HG02970 (cell line): ENCODE data around the gene PHF21A.

Experiments used
- ATAC-seq: cut with Tn5 transposase; IDR thresholded peaks from one replicate; pipeline ENCODE4 v1.9.1; 2021; ENCODE audit warnings: mild to moderate bottlenecking, moderate library complexity, moderate number of reproducible peaks; ENCODE audit not compliant: unreplicated experiment, low FRiP score

Gene PHF21A

GRCh38 chr11:46099963-46100316, 21.3 kb downstream of the PHF21A start:
- no peak for ATAC-seq

DNA sequence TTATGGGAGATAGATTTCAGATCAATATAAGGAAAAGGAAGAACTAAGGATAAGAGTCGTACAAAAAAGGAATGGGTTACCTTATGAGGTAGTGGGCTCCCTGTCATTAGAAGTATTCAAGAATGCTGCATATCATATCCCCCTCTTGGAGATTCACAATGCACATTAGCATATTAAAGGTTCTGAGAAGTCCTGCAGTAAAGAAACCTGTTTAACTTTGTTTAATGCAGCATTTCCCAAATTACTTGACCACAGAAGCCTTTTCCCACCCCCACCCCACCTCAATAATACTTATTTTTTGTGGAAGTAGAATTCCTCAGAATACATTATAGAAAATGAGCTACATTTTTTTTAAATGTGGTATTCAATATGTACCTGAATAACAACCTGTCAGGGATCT, 30.9 kb downstream of the PHF21A start:
- no peak for ATAC-seq

GRCh38 chr11:46079662-46080061, 41.6 kb downstream of the PHF21A start:
- ATAC-seq, result no peak

DNA sequence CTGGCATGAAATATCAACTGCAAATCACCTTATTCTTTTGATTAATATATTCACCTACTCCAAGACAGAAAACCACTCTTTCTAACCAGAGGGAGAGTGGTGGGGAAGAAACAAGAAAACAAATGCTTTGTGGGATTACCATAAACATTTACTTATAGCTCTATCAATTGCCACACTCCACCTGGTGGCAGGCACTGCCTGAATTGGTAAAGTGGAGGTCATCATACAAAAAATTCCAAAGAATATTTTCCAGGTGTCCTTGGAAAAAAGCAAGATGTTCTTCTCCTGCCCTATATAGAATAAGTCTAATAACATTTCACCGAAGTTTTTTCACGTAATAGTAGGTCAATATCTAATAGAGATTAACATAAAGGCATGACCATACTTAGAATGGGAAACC, 45.3 kb downstream of the PHF21A start:
- ATAC-seq, result no peak

DNA sequence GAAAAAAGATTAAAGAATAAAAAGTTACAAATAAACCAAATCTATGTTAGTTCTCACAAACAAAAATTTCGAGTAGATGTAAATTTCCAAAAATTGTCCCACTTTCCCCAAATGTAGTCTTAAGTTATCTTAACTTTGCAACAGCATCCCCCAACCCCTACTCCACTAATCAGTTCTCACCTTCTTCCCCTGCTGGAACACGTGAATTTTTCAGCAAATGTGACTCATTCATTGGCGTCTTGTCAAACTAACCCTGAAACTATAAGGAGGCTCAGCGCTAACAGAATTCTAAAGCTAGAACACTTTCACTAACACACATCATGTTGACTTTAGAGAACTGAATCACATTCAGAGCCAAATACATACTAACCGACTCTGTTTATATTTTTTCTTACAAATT, 46.1 kb downstream of the PHF21A start:
- ATAC-seq, result no peak

- ATAC-seq, result no peak
Observed at GRCh38 chr11:46073632-46074031, 47.6 kb downstream of the PHF21A start.

- no peak for ATAC-seq
Observed at GRCh38 chr11:46072172-46072964, 48.9 kb downstream of the PHF21A start.

DNA sequence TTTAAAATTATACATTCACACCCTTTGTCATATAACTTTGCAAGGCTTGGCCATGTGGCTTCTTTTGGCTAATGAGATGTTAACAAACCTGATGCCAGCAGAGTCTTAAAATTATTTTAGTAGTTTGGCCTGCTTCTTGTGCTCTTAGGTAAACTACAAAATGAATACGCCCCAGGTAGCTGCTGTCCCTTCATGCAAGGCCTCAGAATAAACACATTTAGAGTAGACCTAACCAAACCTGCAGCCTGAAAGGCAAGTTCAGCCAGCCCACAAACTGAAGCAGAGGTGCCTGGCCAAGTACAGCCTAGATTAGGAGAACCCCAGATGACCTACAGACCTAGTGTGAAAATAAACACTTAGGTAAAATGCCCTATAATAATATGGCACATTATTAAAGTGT, 50.2 kb downstream of the PHF21A start:
- ATAC-seq, result no peak

DNA sequence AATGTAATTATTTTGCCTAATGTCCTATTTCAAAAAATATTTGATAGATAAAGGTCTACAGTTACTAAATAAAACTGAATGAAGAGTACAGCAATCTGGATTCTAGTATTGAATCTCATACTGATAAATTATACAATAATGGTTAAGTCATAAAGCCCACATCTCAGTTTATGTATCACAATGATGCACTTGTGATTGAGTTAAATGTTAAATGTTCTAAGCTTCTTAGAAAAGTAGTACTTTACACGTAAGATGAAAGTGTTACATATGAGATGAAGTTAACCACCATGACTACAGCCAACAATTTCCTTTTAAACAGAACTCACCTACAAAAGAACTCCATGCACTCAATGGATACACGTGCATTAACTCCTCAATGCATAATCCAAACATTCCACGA, 51.7 kb downstream of the PHF21A start:
- ATAC-seq, result no peak

- no peak for ATAC-seq
Observed at GRCh38 chr11:46066335-46066734, 54.9 kb downstream of the PHF21A start.

DNA sequence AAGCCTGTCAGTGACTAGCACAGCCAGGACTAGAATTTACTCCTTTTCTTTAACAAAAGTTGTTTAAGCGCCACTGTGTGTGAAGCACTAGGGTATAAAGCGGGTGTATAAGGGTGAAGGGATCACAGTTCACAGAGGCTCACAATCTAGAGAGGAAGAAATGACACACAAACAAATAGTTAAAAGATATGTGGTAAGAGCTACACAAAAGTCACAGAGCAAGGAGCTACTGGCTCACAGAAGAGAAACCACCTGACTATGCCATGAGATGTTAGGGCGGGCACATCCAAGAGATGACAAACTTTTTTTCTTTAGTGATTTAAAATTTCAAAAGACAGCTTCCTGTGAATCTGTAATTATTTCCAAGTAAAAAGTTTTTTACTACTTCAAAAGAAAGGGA, 55.6 kb downstream of the PHF21A start:
- no peak for ATAC-seq

GRCh38 chr11:46064221-46064620, 57.0 kb downstream of the PHF21A start:
- no peak for ATAC-seq

- no peak for ATAC-seq
Observed at GRCh38 chr11:46063138-46063537, 58.1 kb downstream of the PHF21A start.

- ATAC-seq, result no peak
Observed at GRCh38 chr11:46060013-46060412, 61.2 kb downstream of the PHF21A start.

DNA sequence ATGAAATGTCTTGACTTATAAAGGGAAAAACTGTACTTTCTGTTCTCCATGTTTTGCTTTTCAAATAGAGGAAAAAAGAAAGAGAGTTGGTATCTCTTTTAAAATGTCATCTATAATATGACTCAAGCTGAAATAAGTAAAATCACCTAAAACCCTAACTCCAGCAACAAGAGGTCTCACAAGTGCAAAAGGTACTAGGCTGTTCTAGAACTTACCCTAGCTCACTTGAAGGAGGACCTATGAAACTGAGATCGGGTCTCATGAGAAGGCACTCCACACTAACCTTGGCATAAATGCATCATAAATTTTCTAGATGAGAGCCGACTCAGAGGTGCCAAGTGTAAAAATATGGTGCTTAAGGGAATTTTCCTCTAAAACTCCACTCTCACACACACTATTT, 63.8 kb downstream of the PHF21A start:
- no peak for ATAC-seq

GRCh38 chr11:46055371-46055770, 65.9 kb downstream of the PHF21A start:
- ATAC-seq, result no peak

GRCh38 chr11:46051102-46051501, 70.2 kb downstream of the PHF21A start:
- ATAC-seq, result no peak

GRCh38 chr11:46050662-46051061, 70.6 kb downstream of the PHF21A start:
- no peak for ATAC-seq

DNA sequence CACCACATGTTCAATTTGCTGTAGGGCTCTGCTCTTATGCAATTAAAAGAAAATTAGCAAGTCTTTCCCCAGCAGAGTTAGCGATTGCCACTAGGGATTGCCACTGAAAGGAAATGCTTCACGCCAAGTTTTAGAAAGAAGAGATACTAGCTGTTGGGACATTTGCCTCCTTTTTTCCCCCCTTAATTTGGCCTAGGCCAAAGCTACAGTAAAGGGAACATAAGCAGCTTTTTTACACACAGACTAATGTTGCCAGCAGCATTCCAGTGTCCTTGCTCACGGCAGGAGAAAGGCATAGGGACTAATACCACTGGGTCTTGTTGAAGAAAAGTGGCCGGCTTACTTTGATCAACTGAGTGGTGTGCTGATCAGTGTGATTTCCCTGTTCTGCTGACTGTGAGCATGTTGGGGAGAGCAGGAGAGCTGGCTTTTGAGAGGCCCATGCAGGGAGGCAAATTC, 71.2 kb downstream of the PHF21A start:
- ATAC-seq, result no peak

DNA sequence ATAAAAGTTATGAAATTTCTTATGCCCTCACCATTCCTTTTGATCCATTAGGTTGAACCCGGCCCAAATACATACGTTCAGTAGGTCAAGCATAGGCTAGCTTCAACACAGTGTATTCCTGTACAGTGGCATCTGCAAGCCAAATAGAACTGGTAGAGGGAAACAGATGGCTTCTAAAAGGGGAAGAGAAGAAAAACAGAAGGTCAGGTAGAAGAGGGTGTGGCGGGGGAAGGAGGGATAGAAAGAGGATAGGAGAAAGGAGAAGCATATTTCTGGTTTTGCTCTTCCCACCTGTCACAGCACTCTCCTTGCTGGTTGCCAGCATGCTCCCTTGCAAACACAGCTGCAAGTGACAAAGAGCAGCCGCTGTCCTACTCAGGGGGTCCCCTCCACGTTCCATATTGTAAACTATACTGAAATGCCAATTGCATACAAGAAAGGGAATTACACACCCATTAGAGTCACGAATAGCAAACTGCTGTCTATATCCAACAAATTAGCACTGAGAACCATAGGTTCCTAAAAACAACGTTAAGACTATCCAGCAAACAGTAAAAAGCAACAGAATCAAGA, 71.8 kb downstream of the PHF21A start:
- no peak for ATAC-seq

GRCh38 chr11:46048198-46048597, 73.1 kb downstream of the PHF21A start:
- no peak for ATAC-seq

DNA sequence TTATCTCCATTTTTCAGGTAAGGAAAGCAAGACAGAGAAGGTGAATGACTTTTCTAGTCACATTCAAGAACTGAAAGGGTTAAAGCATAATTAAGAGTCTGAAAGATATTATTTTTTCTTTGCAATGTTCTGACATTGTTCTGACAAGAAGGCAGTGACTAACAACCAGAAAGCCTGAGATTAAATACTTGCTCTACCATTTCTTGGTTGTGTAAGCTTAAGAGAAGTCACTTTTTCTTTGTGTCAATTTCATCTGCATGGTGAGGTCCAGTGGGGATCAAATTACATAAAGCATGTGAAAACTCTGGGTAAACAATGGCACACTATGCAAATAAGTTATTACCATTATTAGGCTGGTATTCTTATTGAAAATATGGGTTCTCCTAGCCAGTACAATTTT, 73.7 kb downstream of the PHF21A start:
- ATAC-seq, result no peak
